Measurements from ENCODE around the gene BPIFB2.

The BPIFB2 gene

DNA sequence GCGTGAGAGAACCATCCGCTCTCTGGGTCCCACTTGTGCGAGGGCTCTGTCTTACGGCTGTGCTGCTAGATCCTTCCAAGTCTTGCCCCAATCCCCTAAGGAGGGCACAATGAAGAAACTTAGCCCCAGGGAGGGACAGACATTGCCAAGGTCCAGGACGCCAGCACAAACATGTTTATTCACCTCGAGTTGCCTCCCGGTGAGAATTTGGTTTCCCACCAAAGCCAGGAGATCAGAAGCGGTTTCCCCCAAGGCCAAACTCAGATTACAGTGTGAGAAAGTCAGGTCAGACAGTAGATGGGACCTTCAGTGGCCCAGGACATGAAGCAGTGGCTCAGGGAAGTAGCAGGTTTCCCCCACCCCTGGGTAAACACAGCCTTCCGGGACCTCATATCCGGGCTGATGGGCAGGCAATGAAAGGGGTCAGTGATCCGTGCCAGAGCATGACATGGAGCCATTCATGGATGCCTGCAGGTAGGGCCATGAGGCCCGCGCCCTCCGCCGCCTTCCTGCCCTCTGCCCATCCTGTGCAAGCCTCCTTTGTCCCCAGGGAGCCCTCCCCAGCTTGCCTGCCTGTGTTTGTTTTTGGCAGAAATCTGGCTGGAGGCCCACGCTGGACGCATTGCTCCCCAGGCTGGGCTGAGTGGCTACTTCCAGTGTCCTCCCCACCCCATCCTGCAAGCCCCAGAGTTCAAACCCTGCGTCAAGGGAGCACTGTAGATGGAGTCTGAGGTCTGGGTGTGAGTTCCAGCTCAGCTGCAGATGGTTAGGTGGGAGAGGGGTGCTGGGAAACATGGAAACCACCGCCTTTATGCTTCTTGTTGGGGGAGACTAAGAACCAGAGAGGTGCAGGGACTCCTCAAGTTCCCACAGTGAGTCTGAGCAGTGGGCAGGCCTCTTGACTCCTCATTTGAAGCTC is 2.0 kb downstream of the BPIFB2 start:
- DNase-seq: no peak

DNA sequence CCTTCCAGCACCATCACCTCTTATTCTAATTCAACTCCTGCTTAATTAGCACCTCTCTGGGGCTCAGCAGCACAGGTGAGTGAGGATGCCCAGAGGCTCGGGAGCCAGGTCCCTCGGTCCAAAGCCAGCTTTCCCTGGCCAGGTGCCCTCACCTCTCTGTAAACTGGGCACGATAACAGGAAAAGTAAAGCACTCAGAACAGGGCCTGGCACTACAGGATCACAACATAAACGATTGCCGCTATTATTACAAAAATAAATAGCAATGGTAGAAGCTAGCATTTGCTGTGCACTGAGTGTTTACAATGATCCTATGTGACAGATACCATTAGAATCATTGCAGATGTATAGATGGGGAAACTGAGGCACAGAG is 2.6 kb downstream of the BPIFB2 start:
- DNase-seq: no peak

DNA sequence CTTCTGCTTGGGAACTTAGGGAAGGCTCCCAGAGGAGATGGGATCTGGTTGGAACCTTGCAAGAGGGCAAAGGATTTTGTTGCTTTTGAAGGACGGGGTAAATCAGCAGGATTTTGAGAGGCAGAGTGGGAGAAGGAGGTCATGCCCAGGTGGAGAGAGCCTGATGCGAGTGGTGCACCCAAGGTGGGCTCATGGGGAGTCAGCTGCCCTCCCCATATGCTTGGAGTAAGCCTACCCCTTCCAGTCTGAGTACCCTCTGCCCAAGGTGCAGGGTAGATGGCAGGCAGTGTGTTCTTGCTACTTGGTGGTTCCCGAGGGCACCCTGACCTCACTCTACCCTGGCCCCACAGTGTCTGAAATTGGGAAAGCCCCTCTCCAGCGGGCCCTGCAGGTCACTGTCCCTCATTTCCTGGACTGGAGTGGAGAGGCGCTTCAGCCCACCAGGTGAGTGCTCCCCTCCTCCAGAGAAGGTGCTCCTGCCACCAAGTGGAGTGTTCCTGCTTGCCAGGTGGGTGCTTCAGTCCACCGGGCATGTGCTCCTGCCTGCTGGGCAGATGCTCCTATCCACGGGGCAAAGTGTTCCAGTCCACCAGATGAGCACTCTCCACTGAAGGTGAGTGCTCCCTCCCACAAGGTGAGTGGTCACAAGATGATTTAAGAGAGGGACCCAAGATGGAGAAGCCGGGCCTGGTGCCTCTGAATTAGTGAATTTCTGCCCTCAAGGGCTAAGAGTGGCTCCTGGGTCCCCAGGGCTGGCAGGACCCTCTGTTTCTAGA is 3.4 kb downstream of the BPIFB2 start:
- no peak for DNase-seq

DNA sequence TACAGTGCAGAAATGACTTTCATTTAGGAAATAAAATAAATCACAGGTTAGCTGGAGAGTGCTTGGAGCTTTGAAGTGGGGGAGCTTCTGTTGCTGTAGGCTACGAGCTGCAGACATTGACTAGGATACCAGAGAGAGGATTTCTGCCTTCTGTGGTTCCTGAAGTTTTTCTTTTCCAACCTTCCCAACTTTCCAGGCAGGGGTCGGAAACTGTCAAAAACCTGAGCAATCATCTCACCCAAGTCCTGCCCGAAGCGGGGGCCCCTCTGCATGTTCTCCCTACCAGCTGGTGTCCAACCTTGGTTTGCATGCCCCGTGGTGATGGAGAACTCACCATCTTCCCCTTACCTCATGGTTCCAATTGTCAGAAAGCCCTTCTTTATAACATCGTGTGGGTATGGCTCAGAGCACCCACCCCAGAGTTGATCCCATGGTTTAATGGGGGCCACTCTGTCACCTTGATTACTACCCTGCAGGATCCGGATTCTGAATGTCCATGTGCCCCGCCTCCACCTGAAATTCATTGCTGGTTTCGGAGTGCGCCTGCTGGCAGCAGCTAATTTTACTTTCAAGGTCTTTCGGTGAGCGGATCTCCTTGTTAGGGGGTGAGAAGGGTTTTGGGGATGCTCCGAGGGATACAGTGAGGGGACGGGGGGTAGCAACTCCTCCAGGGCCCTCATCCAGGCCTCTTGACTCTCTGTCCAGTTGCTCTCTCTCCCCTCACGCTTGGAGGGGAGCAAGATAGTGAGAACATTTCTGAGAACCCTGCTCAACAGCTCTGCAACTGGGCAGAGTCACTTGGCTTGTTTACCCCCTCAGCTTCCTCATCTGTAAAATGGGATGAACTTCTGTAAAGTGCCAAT is 5.1 kb downstream of the BPIFB2 start:
- no peak for DNase-seq

DNA sequence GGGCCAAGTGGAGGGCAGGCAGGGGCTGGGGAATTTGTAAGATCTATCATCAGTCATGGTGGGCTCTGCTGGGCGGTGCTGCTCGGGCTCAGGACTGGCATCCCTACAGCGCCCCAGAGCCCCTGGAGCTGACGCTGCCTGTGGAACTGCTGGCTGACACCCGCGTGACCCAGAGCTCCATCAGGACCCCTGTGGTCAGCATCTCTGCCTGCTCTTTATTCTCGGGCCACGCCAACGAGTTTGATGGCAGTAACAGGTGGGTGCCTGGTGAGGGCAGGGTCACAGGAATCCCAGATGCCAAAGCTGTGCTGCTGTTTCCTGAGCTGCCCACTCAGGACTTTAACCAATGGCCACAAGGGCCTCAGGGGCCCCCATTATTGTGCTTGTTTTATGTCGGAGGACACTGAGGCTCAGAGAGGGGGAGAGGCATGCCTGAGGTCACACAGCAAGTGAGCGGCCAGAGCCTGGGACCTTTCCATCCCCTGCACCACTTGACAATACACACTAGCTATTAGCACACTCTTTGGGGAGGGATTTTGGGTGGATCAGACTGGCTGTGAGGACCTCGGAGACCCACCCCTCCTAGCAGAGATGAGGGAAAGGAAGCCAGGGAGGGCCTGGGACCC is 6.3 kb downstream of the BPIFB2 start:
- DNase-seq: no peak

DNA sequence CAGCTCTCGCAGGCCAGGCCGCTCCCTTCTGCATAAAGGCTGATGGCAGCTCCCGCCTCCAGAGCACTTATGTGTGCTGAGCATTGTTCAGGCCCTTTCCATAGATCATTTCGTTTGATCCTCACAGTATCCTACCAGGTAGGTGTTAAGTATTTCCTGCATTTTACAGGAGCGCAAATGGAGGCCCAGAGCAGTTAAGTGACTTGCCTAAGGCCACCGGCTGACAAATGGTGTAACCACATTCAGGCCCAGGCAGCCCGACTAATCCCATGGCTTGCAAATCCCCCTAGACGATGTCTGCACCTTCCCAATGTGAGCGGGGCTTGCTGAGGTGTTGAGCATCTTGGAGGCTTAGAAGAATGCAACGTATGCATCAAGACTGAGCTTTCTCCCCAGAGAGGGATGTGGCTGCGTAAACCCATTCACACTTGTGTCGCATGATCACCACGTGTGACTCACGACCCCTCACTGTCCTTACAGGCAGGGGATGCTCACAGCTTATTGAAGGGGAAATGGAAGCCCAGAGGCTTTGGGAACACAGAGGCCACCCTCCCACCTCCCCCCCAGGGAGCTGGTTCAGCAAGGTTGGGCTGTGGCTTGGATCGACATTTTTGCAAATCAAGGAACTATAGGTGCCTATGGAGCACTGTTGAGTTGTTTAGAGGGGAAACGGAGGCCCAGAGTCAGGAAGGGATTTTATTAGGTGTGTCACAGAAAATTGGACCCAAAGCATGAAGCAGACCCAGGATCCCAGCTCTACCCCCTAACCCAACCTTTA is 7.0 kb downstream of the BPIFB2 start:
- DNase-seq: no peak

DNA sequence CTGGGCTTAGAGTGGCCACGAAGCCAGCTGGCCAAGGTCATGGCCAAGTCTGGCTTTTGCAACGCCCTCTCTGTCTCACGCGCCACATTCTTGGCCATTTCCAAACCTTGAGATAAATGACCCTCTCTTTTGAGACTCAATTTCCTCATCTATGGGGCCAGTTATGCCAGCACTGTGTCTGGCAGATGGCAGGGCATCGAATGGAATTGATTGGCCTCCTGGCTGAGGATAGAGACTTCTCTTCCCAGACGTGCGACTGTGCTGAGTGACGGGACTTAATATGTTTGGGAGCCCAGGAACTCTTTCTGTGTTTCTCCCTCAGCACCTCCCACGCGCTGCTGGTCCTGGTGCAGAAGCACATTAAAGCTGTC is 7.6 kb downstream of the BPIFB2 start:
- no peak for DNase-seq

DNA sequence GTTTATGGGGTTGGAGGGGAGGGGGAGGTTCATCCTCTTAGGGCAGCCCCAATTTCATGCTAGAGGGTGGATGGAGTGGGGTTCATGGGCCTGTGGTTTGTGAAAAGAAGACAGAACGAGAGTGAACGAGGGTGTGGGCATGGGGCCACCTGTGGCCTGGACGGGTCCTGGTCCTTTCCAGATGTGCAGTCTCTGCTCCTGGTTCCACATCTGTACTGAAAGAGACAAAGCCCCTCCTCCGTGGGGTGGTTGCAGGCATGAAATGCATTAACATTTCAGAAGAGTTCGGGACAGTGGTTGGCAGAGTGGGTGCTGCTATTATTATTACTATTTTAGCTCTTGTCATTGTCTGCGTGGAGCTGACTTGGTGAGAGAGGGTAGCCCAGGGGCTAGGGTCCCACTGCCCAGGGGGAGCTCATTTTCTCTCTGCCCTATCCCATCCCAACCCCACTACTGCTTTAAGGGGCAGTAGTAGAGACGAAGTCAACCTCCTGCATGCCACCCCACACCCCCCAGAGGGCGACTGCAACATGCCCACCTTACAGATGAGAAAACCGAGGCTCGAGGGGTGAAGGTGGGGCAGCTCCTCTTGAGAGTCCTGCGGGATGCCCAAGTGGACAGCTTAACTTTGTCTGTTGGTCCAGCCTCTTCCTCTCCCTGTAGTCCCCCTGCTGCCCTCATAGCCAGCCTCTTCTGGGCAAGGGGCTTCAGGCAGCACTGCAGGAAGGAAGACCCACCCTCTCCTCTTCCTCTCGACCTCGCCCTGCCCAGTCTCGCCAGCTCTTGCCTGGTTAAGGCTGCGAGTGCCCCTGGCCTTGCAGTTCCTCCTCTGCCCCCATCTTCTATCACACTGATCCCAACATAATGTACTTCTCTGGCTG is 8.4 kb downstream of the BPIFB2 start:
- no peak for DNase-seq

DNA sequence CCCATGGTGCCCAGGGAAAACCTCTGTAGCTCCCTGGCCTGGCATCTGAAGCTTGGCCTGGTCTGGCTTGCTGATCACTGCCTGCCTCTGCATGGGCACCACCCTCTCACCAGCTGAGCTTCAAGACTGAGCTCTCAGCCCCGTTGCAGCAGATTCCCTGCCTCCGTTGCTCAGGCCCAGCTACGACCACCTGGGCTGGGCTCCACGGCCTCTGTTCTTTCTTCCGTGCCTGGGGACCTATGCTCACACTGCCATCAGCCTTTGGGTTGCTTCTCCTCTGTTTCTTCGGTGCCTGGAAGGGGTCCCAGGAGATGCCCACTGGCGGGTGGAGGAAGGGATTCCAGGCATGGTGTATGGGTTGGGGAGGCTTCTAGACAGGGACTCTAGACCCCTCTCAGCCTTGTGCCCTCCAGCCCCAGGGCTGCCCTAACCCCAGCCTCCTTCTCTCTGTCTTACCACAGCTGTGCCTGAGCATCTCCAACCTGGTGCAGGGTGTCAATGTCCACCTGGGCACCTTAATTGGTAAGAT is 9.1 kb downstream of the BPIFB2 start:
- no peak for DNase-seq

DNA sequence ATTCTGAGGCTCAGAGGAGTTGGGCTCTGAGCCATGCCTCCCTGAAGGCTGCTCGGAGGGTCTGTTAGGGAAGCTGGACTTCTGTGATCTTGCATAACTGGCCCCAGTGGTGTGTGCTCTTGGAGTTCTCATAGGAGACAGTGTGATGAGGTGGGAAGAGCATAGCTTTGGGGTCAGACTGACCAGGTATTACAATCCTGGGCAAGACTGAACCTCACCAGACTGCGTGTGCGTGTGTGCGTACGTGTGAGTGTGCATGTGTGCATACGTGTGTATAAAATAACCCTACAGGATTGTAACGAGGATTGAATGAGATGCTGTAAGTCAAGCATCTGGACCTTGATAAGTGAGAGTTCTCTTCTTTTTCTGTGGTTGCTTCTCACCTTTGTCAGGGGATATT is 10.0 kb downstream of the BPIFB2 start:
- DNase-seq: no peak

DNA sequence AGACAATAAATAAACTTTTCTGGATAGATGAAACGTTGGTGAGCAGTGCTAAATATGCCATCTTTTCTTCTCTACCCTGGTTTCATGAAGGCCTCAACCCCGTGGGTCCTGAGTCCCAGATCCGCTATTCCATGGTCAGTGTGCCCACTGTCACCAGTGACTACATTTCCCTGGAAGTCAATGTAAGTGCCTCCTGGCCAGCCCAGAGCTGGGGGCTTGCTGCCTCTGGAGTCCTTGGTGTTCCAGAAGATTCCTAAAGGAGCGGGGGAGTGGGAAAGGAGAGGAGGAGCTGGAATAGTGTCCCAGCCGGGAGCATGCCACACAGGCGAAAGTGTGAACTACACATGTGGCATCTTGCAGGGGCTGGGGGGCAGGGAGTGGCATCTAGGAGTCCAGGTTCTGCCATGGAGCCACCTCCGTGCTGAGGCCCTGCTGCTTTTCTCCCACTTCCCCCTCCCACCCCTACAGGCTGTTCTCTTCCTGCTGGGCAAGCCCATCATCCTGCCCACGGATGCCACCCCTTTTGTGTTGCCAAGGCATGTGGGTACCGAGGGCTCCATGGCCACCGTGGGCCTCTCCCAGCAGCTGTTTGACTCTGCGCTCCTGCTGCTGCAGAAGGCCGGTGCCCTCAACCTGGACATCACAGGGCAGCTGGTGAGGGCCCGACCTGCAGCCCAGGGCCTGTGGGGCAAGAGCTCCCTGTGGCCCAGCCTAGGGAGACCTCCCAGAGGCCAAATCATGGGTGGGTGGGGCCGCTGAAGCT is 10.8 kb downstream of the BPIFB2 start:
- no peak for DNase-seq

DNA sequence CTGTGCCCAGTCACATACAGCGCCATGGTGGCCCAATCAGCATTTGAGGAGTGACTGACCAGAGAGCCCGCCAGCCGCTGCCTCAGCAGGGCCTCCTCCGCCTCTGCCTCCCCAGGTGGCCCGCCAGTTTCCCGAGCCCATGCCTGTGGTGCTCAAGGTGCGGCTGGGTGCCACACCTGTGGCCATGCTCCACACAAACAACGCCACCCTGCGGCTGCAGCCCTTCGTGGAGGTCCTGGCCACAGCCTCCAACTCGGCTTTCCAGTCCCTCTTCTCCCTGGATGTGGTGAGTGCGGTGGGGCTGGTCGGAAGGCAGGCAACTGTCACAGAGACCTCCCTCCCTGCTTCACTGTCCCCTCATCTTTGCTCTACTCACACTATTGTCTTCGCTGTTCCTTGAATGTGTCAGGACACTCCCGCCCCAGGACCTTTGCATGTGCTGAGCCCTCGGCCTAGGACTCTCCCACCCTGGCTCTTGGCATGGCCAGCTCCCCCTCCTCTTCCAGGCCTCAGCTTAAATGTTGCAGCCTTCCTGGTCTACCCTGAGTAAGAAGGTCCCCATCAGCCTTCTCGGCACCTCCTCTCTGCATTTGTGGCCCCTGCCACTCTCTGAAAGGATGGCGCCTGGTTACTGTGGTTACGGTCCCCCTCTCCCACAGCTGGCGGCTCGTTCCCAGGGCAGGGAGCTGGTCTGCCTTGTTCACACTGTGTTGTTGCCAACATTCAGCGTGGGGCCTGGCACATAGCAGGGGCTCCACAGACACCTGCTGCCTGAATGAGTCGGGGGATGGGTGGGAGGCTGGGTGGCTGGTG is 12.2 kb downstream of the BPIFB2 start:
- no peak for DNase-seq

DNA sequence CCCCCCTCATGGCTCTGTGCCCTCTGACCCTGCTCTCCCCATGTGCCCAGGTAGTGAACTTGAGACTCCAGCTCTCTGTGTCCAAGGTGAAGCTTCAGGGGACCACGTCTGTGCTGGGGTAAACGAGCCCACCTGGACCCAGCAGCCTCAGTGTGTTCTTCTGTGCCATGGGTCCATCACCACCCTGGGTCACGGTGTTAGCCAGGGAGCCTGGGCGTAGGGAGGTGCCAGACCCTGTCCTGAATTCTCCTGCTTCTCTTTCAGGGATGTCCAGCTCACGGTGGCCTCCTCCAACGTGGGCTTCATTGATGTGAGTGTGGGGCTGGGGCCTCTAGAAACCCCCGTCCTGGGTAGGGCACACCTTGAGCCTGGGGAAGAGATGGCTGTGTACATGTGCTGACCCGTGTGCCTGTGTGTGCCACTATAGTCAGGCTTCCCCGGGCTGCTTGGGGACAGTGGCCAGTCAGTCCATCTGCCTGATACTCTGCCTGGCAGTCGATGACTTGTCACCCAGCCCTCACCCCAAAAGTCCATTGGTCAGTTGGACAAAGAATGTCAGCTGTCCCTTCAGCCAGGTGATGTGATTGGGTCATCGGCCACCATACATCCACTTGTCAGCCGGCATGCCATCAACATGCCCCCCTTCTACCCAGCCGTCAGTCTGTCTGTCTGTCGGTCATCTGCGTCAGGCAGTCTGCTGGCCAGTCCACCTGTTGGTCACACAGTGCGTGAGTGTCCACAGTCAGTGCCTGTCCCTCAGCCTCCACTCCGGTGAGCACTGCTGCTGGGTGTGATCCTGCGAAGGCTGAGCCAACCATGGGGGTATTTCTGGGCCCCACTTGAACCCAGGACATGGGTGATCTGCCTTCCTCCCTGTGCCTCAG is 13.0 kb downstream of the BPIFB2 start:
- DNase-seq: no peak

DNA sequence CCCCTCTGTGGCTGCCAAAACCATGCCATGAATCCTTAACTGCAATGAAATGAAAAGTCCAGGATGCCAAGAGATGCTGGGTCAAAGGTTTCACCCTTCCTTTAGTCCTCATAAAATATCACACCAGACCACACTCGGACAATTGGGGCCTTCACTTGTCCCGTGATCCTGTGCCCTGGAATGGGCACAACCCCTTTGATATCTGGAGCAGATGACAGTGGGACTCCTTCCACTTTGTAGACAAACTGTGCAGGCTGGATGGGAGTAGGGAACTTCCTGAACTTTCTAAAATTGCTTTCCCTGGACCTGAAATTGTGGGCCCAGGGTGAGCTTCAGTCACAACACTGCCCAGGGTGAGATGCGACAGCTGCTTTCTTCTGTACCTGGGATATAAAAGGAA is 14.4 kb downstream of the BPIFB2 start:
- no peak for DNase-seq

DNA sequence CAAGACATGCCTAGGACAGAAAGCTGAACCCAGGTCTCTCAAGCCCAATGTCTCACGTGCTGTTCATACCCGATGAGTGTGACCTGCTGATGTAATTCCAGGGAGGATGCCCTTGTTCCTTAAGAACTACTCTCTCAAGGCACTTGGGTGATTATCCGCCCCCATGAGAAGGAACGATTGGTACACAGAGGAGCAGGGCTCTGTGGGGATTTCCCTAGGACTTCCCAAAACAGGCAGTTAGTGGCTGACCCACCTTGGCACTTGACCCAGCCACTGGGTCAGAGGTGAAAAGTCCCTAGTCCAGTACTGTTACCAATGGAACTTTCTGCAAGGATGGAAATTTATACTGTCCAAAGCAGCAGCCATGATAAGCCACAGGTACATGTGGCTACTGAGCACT is 14.8 kb downstream of the BPIFB2 start:
- DNase-seq: no peak

DNA sequence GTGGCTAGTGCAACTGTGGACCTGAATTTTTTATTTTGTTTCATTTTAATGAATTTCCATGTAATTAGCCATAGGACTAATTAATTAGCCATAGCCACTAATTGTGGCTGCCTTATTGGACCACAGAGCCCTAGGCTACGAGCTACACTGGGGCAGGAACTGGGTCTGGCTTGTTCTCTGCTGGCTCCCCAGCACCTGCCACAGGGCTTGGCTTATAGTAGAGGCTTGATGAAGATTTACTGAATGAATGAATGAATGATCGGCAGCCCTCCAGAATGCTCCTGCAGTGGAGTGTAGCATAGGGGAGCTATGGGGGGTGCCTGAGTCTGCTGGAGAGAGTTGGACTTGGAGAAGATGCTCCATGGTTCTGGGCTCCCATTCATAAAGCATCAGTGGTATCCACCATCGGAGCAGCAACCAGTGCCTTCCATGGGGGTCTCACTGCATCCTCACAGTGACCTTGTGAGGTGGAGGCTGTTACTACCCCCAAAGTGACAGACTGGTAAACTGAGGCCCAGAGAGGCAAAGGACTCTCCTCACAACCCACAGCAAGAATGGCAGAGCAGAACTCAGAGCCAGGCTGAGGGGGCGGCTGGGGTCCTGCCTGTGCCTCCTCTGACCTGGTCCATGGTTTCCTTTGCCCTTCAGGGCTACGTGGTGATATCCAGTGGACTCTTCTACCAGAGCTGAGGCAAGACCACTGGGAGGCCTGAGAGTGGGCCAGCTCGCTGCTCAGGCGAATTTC is 15.4 kb downstream of the BPIFB2 start:
- no peak for DNase-seq
